Astrocyte (in vitro differentiated cells and primary cell): ENCODE results near the gene PREX1.

Source experiments
- CTCF ChIP-seq: IDR thresholded peaks from 2 replicates; pipeline ENCODE4 v1.5.1; 2011; ENCODE audit warnings: low read depth, mild to moderate bottlenecking, inconsistent platforms, low read length, moderate library complexity; ENCODE audit not compliant: insufficient read depth
- EZH2 ChIP-seq: IDR thresholded peaks from 2 replicates; pipeline ENCODE4 v1.6.1; 2012; ENCODE audit warnings: mild to moderate bottlenecking, low read length, inconsistent platforms; ENCODE audit not compliant: insufficient read depth

- TF ChIP-seq CTCF (no peak), EZH2 (no peak)
Measured at GRCh38 chr20:48730977-48731376, 96.8 kb downstream of the PREX1 start.
